Measurements from ENCODE around the gene RAB11FIP4.

GRCh38 chr17:31479524-31479923 lies 88.0 kb downstream of the RAB11FIP4 start:
- TF ChIP-seq CTCF (IDR thresholded peaks at IDR 0.05) (no peak), POLR2A (IDR thresholded peaks at IDR 0.05) (no peak)
